DMS53 (cell line): Measurements from ENCODE around the gene MAGI1.
"Not testable (repeated sequence)": the region's sequence is repeated elsewhere in the genome, so short reads cannot be mapped to it uniquely, and the experiment has no call there.

Experiments used
- DNase-seq: peaks from one replicate; lab custom pipeline; 2025; lab: John Stamatoyannopoulos, UW

MAGI1 gene

DNA sequence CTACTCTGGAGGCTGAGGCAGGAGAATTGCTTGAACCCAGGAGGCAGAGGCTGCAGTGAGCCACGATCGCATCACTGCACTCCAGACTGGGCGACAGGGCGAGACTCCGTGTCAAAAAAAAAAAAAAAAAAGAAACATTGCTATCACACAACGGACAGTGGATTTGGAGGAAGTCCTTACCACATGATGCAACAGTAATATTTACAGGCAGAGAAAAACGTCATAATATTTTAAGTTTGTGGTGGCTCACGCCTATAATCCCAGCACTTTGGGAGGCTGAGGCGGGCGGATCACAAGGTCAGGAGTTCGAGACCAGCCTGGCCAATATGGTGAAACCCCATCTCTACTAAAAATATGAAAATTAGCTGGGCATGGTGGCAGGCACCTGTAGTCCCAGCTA lies 473.0 kb downstream of the MAGI1 start:
- not testable (repeated sequence) for DNase-seq

DNA sequence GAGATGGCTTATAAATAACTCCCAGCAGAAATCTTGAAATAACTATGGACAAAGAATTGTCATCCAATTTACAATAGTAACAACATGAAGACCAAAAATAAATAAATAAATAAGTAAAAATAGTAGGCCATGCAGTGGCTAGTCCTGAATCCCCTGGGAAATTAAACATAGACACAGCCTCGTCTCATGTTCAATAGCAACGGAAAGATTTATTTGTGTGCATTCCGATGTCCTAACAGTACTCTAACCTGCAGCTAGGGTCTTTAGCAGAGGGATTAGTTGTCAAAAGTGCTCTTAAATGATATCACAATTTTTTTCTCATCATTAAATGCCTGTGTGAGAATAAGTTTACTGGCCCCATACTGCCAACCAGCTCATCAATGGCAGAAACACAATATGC lies 474.2 kb downstream of the MAGI1 start:
- DNase-seq: no peak

DNA sequence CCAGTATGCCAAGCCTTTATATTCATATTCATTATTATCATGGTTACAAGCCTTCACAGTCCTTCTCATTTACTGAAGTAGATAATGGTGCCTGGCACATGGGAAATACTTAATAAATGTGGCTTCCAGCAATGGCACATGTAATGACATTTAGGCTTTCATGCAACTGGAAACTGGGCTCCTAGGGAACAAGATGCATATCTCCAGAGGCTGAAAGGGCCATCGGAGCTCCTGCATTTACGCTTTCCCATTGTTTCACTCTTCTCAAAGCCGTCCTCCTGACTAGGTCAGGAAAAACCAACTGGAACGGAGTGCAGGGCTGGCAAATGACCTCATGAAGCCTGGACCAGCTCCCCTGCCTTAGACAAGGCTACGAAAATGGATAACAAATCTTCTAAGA lies 474.9 kb downstream of the MAGI1 start:
- DNase-seq: no peak

DNA sequence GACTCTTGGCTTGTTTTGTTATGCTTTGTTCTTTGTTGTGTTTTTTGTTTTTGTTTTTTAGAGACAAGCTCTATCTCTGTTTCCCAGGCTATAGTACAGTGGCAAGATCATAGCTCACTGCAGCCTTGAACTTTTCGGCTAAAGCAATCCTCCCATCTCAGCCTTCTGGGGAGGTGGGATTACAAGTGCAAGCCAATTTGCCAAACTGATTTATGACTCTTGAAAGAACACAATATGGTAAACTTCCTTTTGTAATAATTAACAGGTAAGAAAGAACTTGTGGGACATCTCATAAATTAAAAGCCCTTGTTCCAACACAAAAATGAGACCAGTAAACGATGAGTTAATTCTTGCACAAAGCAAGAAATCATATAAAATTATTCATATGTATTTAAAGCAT lies 476.3 kb downstream of the MAGI1 start:
- no peak for DNase-seq

DNA sequence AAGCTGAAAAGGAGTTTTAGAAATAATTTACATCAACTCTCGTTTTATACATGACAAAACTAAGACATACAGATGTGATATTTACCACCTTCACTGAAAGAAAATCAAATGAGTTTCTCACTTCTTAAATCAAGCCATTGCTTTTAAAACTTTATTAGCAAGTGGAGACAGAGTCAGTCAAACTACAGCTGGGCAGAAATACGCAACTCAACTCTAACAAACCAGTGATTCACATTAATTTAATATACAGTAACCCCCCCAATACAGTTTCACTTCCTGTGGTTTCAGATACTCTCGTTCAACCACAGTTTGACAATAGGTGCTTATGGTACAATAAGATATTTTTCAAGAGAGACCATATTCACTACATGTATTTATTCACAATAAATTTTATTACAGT lies 477.1 kb downstream of the MAGI1 start:
- no peak for DNase-seq

DNA sequence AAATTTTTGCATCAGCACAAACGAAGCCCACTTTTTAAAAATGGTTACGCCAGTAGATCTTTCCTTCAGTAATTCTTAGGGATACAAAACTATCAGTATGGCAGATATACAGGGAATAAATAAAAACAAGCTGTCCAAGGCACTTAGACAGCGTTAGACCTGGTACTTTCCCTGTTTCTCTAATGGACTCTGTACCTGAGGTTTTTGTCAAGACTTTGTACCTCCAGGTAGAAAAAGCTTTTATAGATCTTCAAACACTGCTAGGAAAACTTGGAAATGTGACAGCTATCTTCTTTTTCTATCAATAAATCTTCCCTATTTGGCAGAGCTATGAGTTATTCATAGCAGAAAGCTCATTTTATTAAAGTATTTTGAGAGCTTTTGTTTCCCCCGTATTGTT lies 477.8 kb downstream of the MAGI1 start:
- no peak for DNase-seq

DNA sequence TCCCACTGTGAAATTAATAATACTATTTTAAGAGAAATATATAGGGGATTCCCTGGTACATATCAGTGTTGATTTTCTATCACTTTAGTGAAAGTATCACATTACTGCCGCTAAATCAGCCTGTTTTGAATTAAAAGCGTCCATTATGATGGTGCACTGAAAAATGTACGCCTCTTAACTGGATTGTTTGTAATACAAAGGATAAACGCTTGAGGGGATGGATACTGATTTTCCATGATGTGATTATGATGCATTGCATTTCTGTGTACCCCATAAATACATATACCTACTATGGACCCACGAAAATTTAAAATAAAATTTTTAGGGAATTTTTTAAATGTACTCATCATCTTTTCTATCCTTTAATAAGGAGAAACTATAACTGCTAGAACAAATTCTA lies 478.6 kb downstream of the MAGI1 start:
- DNase-seq: no peak

DNA sequence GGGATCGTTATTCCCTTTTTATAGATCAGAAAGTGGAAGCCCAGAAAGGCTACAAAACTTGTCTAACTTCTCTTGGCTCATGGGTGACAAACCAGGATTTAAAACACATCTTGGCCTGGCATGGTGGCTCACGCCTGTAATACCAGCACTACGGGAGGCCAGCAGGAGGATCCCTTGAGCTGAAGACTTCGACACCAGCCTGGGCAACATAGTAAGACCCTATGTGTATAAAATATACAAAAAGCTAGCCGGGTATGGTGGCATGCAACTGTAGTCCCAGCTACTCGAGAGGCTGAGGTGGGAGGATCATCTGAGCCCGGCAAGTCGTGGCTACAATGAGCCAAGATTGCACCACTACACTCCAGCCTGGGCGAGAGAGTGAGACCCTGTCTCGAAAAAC lies 479.1 kb downstream of the MAGI1 start:
- DNase-seq: no peak

DNA sequence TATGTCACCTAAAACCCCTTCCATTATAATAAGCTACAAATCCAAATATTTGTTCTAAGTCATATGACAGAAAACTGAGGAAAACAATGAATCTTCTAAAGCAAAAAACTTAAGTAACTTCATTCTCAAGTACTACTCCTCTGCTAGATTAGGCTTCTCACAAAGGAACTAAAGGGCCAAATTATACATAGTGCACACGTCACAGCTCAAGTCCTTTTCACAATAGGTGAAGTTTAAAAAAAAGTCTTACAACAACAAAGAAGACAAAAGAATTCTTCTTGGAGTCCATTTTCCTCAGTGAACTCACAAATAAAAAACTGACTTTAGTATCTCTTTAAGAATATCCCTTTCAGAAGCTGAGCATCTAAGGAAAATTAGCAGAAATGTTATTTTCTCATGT lies 479.9 kb downstream of the MAGI1 start:
- DNase-seq: peak; percentile 2

DNA sequence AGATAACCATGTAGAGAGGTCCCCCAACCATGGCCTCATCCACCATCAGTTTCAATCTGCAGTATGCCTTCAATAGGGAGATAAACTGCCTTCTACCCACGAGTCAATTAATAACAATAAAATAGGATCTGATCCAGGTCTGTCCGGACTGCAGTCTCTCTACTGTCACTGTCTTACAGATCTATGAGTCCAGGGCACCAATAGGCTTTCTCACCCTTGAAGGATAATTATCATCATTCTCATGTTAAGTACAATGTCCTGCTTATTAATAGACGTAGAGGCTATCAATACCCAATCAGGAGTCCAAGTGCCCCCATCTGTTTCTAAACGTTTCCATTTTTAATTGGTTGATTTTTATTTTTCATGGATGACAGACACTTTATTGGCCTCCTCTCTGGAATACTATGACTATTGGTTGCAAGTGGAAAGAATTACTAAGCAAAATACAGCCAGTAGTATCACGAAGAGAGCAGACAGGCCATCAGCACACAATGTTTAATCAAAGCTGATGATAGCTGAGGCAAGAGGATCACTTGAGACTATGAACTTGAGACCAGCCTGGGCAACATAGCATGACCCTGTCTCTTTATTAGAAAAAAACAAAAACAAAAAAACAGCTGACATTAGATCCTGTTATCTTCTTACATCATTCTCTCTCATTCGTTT lies 480.7 kb downstream of the MAGI1 start:
- DNase-seq: no peak

DNA sequence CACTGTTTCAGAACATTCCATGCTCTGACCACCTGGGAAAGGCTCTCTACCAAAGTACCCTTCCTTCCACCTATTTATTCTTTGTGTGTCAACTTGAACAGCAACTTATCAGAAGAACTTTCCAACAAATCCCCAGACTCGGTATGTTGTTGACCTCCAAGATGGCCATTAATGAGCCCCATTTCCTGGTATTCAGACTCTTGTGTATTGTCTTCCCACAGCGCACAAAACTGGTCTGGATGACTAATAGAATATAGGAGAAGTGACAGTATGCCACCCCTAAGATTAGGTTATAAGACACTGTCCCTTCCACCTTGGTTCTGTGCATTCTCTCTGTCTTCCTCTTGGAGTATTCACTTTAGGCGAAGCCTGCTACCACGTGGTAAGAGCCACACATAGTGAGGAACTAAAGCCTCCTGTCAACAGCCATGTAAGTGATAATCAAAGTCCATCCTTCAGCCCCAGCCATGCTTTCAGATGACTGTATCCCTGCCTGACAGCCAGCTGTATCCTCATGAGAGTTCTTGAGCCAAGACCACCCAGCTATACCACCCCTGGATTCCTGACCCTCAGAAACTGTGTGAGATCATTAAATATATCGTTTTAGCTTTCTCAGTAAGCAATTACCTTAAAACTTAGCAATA lies 481.7 kb downstream of the MAGI1 start:
- DNase-seq: no peak

DNA sequence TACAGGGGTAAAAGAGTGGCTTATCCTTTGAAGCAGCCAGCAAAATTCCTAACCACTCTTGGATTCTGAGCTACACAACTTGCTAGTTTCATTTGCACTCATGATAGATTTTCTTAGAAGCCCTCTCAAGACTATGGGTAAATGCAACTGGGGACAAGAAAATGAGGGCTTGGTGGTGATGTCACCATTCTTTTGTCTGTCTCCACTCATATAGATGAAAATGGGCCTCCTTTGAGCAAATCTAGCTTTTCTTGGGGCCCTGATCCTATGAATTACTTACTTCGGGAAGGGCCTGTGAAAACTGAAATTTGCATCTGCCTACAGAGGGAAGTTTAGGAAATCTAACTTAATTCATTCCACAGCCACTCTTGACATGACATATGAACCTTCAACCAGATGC lies 486.3 kb downstream of the MAGI1 start:
- no peak for DNase-seq

DNA sequence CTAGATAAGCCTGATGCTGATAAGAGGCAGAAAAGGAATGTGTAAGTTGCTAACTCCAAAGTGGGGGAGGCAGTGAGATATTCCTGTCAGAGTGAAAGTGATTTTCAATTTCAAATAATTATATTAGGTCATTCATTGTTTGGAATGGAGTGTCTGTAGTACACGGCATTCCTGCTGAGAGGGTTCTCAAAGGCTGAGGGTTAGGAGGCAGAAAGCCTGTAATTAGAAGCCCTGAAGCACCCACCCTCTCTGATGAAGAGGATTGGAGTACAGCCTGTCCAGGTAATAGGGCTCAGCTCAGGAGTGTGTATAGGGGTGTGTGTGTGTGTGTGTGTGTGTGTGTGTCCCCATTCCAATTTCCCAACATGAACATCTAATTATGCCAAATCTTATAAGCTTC lies 486.8 kb downstream of the MAGI1 start:
- DNase-seq: no peak

DNA sequence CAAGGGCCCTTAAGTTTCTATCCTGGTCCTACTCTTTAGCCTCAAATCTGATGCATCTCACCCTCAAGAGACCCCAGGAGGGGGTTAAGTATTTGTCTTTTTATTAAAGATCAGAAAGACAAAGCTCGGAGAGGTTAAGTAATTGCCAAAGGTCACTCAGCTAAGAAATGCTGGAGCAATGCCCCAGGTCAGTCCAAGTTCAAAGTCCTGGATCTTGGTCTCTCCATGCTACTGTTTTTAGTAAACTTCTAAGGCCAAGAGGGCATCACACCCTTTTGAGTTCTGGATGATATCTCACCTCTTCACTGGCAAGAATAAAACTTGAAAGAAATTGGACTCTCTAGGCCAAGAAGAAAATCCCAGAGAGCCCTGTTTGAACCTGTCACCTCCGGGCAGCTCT lies 488.6 kb downstream of the MAGI1 start:
- no peak for DNase-seq

DNA sequence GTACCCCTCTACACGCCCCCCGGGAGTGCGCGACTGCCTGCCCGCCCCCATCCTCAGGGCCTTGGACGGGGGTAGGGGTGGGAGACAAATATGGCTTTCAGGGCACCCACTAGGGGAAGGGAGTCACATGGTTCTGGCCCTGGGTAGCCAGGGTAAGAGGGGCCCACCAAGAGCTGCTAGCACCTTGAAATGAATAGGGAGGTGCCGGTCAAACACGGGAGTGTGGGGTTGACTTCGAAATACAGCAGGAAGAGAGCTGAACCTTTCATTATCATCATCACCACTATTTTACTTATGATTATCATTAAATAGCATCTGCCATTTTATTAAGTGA lies 489.1 kb downstream of the MAGI1 start:
- no peak for DNase-seq

DNA sequence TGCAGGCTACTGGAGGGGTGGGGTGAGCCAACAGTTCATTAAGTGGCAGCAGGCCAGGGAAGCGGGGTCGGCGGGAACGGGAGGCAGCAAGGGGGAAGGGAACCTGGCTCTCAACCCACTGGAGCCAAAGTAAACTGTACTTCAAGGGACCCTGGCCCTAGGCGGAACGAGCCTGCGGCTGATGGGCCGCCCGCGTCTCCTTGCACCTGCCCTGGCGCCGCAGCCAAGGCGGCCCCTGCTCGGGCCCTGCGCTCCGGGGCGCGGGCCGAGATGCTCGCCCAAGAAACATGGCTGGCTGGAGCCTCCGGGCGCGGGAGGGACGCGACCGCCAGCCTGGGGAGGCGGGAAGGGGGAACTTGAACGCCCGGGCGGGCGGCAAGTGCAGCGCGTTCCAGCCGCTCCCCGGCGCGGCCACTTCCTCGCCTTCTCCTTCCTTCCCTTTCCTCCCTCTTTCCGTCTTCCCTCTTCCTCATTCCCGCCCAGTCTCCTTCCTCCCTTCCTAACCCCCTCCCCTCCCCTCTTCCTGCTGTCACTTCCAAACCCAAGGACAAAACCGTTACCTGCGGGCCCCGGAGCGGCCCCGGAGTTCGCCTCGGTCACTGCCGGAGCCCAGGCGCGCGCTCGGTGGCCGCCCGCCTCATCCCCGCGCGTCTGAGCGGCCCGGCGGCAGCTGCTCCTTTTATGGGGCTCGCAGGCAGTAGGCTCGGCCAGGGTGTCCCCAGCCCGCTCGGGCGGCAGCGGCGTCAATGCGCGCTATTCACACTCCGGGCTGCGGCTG lies 489.7 kb downstream of the MAGI1 start:
- DNase-seq: no peak

DNA sequence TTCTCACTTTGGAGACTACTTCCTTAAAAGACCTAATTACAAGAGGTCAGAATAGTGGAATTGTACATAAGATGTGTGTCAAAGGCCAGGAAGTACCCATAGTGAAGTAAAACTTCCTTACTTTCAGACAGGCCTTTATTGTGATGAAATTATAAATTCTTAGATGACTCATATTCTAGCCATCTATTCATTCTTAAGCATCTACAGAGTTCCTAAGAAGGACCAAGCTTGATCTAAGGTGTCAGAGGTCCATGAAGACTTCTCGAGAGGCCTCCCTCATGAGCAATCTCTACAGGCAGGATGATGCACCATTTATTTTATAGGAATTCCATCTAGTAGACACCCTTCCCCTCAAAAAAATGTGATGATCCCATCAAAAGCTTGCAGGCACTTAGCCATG lies 493.3 kb downstream of the MAGI1 start:
- DNase-seq: no peak

DNA sequence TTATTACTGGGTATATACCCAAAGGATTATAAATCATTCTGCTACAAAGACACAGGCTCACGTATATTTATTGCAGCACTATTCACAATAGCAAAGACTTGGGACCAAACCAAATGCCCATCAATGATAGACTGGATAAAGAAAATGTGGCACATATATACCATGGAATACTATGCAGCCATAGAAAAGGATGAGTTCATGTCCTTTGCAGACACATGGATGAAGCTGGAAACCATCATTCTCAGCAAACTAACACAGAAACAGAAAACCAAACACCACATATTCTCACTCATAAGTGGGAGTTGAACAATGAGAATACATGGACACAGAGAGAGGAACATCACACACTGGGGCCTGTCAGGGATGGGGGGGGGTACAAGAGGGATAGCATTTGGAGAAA lies 495.3 kb downstream of the MAGI1 start:
- DNase-seq: not testable (repeated sequence)

DNA sequence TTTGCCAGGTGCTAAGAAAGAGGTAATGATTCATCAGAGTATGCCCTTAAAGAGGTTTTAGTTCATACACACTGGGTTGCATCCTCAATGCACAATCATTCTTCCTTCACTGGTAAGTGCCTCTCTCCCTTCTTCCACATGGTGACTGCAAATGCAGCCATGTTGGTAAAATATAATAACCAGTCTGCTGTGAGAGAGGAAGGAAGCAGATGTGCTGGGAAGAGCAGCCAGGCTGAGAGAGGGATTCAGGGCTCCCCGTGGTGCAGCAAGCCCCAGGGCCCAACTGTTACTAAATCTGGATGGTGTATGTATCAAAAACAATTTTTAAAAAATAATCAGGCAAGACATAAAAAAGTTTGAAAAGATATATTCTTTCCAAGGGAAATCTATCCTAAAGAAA lies 498.1 kb downstream of the MAGI1 start:
- DNase-seq: no peak

DNA sequence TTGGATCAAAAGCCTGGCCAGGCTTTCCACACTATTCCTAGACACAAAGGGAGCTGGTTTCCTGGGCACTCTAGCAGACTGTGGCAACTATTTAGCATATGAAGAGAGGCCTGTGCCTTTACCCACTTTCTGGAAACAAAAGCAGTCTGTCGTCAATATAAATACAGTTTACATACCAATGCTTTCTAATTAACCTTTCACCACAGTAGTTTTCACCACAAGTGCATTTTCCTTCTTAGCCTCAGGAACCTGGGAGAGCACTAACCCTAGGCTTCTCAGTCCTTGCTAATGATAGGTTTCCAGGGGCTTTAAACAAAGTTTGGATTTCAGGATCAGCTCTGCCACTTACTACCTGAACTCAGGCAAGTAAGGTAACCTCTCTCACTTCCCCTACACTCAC lies 499.1 kb downstream of the MAGI1 start:
- DNase-seq: no peak

DNA sequence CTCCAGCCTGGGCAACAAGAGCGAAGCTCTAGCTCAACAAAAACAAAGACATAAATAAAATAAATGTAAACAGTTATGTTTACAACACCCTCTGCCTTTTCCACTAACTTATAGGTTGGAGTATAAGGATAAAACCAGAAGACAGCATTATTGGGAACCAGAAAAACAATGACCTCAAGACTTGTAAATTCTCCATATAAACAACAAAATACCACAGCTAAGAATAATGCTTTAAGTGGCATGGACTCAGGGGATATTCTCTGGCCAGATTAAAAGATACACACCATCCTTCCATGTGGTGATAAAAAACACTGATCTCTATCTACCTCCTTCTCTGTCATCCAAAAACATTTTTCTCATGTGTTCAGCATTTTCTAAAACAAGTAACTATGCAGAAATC lies 500.6 kb downstream of the MAGI1 start:
- DNase-seq: no peak

DNA sequence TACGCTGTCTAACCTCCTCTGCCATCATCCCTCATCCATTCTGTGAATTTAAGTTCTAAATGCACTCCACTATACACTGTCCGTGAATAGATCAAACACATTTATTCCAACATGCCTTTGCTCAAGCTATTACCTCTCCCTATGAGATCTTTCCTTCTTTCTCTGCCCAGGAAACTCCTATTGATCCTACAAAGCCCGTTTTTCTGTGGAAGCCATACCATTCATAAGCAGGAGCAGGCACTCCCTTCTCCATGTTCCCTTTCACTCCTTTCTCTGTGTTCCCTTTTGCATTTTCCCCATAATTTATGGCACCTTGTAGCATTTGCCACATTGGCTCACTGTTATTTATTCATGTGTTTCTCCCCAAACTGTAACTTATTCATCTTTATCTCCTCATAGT lies 501.6 kb downstream of the MAGI1 start:
- no peak for DNase-seq

DNA sequence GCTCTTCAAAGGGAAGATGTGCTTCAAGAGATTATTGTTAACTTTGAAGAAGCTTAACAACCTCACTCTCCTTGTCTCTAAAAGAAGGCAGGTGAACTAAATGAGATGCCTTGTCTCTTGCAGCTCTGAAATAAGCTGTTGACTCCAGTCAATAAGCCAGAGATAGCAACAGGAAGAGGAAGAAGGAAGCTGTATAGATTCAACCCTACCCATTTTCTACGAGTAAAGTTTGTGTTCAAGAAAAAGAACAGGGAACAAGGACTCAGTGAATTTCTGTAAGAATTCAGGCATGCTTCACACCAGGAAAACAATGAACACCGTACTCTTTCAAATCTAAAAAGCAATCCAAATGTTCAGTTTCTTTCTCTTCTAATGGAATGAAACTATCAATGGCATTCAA lies 503.5 kb downstream of the MAGI1 start:
- no peak for DNase-seq

DNA sequence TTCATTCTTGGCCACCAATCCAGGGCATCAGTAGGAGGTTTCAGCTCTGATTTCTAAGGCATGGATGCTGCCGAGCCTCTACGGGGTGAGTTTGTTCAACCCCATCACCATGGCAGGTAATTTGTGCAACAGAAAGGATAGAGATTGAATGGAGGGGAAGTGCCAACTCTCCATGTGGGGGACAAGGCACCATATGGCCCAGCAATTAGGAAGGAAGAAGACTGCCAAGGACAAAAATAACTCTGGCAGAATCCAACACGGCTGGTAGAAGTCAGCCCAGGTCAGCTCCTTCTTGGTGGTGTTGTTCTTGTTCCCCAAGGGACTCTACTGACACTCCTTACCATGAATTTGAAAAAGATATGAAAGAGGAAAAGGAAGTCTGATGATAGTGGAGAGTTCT lies 503.9 kb downstream of the MAGI1 start:
- no peak for DNase-seq
